ENCODE measurements around the gene TXNDC11.
A peak's percentile ranks its signal among the peaks of the same experiment; 100 is the strongest.

The TXNDC11 gene

GRCh38 chr16:11755022-11755760 is 12.5 kb upstream of the TXNDC11 start:
- no peak for DNase-seq (ENCODE audit: low read depth)

DNA sequence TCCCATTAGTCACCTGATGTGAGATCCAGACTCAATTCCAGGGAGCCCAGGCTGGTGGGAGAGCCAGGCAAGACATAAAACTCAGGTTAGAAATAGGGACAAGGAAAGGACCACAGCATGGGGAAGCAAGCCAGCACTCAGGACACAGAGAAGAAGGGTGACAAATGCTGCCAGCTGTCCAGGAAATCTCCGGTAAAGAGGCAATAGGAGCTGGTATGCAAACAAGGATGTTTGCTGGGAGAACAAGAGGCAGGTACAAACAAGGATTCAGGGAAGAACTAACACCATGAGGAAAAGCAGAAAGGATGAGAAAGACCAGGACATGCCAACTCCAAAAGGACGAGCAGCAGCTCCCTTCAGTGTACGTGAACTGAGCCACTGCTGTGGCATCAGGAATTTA is 10.2 kb upstream of the TXNDC11 start:
- DNase-seq (ENCODE audit: low read depth): no peak

GRCh38 chr16:11750056-11750455 is 7.4 kb upstream of the TXNDC11 start:
- DNase-seq (ENCODE audit: low read depth): no peak

DNA sequence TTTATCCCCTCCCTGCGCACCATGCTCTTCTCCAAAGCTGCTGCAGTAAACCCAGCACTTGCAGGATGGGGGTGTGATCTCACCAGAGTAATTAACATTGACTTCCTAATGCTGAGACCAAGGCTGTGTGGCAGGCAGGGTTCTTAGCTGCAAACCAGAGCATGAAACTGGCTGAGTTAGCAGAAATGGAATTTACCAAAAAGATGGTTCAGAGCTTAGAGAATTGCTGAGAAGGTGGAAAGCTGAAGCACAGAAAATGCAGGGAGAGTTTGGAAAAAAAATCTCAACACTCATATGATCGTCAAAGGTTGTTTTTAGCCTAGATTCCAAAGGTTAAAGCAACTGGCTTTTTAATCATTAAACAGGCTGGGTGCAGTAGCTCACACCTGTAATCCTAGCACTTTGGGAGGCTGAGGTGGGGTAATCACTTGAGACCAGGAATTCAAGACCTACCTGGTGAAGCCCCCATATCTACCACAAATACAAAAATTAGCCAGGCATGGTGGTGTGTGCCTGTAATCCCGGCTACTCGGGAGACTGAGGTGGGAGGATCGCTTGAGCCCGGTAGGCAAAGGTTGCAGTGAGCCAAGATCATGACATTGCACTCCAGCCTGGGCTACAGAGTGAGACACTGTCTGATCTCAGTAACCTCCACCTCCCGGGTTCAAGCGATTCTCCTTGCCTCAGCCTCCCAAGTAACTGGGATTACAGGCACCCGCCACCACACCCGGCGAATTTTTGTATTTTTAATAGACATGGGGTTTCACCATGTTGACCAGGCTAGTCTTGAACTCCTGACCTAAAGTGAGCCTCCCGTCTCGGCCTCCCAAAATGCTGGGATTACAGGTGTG is 6.0 kb upstream of the TXNDC11 start:
- DNase-seq (ENCODE audit: low read depth): no peak

DNA sequence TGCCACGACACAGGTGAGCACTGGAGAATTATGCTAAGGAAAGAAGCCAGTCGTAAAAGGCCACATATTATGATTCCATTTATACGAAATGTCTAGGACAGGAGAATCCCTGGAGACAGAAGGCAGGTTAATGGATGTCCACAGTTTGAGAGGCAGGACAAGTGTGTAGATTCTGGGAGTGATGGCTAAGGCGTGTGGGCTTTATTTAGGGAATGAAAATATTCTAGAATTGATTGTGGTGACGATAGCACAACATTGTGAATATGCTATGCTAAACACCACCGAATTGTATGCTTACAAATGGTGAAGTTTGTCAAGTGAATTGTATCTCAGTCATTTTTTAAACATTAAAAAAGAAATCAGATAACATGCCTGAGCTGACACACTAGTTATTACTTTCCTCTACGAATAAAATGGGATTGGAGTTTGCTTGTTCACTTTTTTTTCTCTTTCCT is 5.3 kb upstream of the TXNDC11 start:
- no peak for DNase-seq (ENCODE audit: low read depth)

DNA sequence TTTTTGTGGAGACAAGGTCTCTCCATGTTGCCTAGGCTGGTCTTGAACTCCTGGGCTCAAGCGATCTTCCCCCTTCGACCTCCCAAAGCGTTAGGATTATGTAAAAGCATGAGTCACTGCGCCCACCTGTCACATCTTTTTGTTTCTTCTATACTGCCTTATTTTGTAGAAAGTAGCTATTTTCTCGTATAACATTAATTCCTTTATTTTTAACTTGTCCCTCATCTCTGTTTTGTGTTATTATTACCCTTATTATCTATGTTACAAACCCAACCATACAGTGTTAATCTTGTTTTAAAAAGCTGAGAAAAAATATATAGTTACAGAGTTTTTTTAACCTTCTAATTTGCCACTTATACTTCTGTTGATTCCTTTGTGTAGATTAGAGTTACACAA is 1.4 kb upstream of the TXNDC11 start:
- no peak for DNase-seq (ENCODE audit: low read depth)

GRCh38 chr16:11743308-11744074 is 834 bp upstream of the TXNDC11 start:
- DNase-seq (ENCODE audit: low read depth): peak; percentile 45

GRCh38 chr16:11742093-11742535 is 543 bp downstream of the TXNDC11 start:
- peak; percentile 32 for DNase-seq (ENCODE audit: low read depth)

DNA sequence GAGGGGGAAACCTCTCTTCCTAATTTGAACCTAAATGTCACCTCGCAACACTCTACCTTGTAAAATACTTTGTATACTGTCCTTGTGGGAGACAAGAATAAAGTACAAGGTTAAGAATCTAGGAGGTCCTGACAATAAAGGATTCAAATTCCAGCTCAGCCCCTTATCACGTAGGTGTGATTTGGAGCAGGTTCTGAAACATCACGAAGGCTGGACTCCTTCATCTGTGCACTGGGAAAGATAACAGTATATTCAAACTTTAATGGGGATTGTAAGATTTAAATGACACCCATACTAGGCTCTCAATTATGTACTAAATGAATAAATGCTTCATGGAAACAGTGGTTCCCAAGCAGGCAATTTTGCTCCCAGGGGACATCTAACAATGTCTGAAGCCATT is 2.1 kb downstream of the TXNDC11 start:
- DNase-seq (ENCODE audit: low read depth): no peak

- no peak for DNase-seq (ENCODE audit: low read depth)
Observed at GRCh38 chr16:11738742-11739544, 3.7 kb downstream of the TXNDC11 start.

DNA sequence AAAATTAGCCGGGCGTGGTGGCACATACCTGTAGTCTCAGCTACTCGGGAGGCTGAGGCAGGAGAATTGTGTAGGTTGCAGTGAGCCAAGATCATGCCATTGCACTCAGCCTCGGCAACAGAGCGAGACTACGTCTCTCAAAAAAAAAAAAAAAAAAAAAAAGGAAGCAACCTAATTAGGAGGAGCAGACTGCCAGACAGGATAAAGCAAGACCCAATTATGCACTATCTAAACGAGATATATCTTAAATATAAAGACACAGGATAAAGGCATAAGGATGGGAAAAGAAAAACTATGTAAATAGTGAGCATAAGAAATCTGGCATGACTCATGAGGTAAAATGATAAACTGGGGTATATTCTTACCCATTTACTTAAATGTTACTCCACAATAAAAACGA is 4.9 kb downstream of the TXNDC11 start:
- no peak for DNase-seq (ENCODE audit: low read depth)

GRCh38 chr16:11736903-11737302 is 5.8 kb downstream of the TXNDC11 start:
- DNase-seq (ENCODE audit: low read depth): no peak

DNA sequence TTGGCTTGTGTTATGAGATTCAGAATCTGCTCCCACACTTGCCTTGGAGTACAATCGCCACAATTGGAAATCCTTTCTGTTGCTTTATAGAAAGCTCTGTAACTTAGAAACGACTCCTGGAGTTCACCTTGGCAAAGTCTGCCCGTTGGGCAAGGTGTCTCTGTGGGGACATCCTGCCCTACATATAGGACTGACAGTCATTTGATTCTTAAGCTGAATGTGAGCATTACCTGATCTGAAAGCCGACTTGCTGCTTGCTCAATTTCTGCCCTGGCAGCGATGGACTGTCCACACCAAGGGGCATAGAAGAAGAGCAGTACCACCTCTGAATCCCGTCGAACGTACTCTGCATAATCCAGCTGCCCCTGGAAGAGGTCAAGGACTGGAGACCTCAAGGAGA is 6.9 kb downstream of the TXNDC11 start:
- no peak for DNase-seq (ENCODE audit: low read depth)

GRCh38 chr16:11734653-11735043 is 8.0 kb downstream of the TXNDC11 start:
- DNase-seq (ENCODE audit: low read depth): no peak

GRCh38 chr16:11734025-11734652 is 8.5 kb downstream of the TXNDC11 start:
- no peak for DNase-seq (ENCODE audit: low read depth)

- DNase-seq (ENCODE audit: low read depth): no peak
Observed at GRCh38 chr16:11731222-11731621, 11.4 kb downstream of the TXNDC11 start.

DNA sequence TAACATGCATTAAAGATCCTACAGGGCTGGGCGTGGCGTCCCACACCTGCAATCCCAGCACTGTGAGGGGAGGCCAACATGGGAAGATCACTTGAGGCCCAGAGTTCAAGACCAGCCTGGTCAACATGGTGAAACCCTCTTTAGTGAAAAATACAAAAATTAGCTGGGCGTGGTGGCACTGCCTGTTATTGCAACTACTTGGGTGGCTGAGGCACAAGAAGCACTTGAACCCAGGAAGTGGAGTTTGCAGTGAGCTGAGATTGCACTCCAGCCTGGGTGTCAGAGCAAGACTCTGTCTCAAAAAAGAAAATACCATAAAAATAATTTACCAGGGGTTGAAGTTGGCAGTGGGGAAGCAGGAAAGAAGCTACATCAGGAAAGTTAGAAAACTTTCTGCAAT is 12.9 kb downstream of the TXNDC11 start:
- DNase-seq (ENCODE audit: low read depth): no peak

- DNase-seq (ENCODE audit: low read depth): no peak
Observed at GRCh38 chr16:11727796-11728543, 14.7 kb downstream of the TXNDC11 start.

GRCh38 chr16:11726008-11726407 is 16.6 kb downstream of the TXNDC11 start:
- DNase-seq (ENCODE audit: low read depth): no peak

DNA sequence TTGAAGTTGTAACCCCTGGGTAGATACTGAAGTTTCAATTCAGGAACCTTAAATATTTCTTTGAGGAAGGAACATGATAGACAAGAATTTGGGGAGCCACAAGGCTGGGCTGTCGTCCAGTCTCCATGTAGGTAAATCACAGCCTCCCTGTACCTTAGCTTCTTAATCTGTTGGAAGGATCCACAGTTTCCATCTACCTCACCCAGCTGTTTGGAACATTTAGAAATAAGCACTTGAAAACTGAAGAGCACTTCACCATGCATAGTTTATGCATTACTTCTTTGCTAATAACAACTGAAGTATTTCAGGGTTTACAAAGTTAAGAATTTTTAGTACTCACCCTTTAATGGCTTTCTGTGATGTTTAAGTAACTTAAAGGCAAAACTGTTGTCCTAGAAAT is 17.2 kb downstream of the TXNDC11 start:
- no peak for DNase-seq (ENCODE audit: low read depth)

- no peak for DNase-seq (ENCODE audit: low read depth)
Observed at GRCh38 chr16:11722468-11722808, 20.2 kb downstream of the TXNDC11 start.
